Retina (tissue), 1 donor: ENCODE results near the gene SEC61A2.
"Not testable (repeated sequence)": the region's sequence is repeated elsewhere in the genome, so short reads cannot be mapped to it uniquely, and the experiment has no call there.

Source experiments
- DNase-seq: peaks from one replicate; pipeline ENCODE4 v3.0.0-alpha.2; 2016

SEC61A2 gene

GRCh38 chr10:12129222-12130111, at the start of gene SEC61A2:
SEC61A2 (plus strand) TSS chr10:12129677; CDS start chr10:12129788, 111 bp downstream.
- peak; percentile 94 for DNase-seq

- DNase-seq, result no peak
Measured at GRCh38 chr10:12081470-12081869, 48.0 kb upstream of the SEC61A2 start.

GRCh38 chr10:12081879-12082557, 47.5 kb upstream of the SEC61A2 start:
- DNase-seq, result no peak

- no peak for DNase-seq
Measured at GRCh38 chr10:12088919-12089318, 40.6 kb upstream of the SEC61A2 start.

GRCh38 chr10:12091421-12091820, 38.1 kb upstream of the SEC61A2 start:
- DNase-seq, result no peak

- DNase-seq, result not testable (repeated sequence)
Measured at GRCh38 chr10:12097361-12097760, 32.1 kb upstream of the SEC61A2 start.

GRCh38 chr10:12097791-12098190, 31.7 kb upstream of the SEC61A2 start:
- DNase-seq, result no peak

GRCh38 chr10:12098966-12099365, 30.5 kb upstream of the SEC61A2 start:
- no peak for DNase-seq

- DNase-seq, result no peak
Measured at GRCh38 chr10:12103802-12104201, 25.7 kb upstream of the SEC61A2 start.

- DNase-seq, result no peak
Measured at GRCh38 chr10:12107781-12108180, 21.7 kb upstream of the SEC61A2 start.

- no peak for DNase-seq
Measured at GRCh38 chr10:12109286-12109685, 20.2 kb upstream of the SEC61A2 start.

- no peak for DNase-seq
Measured at GRCh38 chr10:12111528-12111927, 17.9 kb upstream of the SEC61A2 start.

- DNase-seq, result no peak
Measured at GRCh38 chr10:12113627-12114026, 15.8 kb upstream of the SEC61A2 start.

GRCh38 chr10:12121673-12122072, 7.8 kb upstream of the SEC61A2 start:
- no peak for DNase-seq

GRCh38 chr10:12130237-12130872, 878 bp downstream of the SEC61A2 start:
- DNase-seq, result peak; percentile 61

GRCh38 chr10:12135631-12136030, 6.2 kb downstream of the SEC61A2 start:
- no peak for DNase-seq

- DNase-seq, result no peak
Measured at GRCh38 chr10:12140038-12140437, 10.6 kb downstream of the SEC61A2 start.

- no peak for DNase-seq
Measured at GRCh38 chr10:12144538-12144937, 15.1 kb downstream of the SEC61A2 start.

GRCh38 chr10:12150163-12150562, 20.7 kb downstream of the SEC61A2 start:
- DNase-seq, result no peak

- no peak for DNase-seq
Measured at GRCh38 chr10:12154516-12154915, 25.0 kb downstream of the SEC61A2 start.

- no peak for DNase-seq
Measured at GRCh38 chr10:12156367-12157123, 27.1 kb downstream of the SEC61A2 start.

- no peak for DNase-seq
Measured at GRCh38 chr10:12158111-12158510, 28.6 kb downstream of the SEC61A2 start.

- no peak for DNase-seq
Measured at GRCh38 chr10:12160664-12161063, 31.2 kb downstream of the SEC61A2 start.
